GOT3 (cell line): Measurements from ENCODE around the gene GNA15.

Experiments used
- DNase-seq: peaks from one replicate; lab custom pipeline; 2025; ENCODE audit warnings: mixed read lengths; lab: John Stamatoyannopoulos, UW

The GNA15 gene

DNA sequence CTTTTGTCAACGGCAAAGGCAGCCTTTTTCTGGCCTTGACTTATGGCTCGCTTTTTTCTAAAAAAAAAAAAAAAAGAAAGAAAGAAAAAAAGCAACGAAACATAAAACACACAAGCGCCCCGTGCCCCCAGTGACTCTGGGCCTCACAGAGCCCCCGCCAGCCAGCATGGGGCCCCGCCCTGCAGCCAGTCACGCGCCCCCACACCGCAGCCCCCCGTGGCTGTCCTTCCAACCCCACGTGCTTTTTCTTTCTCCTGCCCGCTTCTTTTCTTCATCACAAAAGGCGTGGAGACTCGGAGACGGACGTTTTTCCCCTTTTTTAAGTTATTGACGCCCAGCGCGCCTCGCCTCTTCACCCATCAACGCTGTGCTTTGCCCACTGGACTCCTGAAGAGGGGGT lies 14.4 kb upstream of the GNA15 start:
- DNase-seq: no peak

DNA sequence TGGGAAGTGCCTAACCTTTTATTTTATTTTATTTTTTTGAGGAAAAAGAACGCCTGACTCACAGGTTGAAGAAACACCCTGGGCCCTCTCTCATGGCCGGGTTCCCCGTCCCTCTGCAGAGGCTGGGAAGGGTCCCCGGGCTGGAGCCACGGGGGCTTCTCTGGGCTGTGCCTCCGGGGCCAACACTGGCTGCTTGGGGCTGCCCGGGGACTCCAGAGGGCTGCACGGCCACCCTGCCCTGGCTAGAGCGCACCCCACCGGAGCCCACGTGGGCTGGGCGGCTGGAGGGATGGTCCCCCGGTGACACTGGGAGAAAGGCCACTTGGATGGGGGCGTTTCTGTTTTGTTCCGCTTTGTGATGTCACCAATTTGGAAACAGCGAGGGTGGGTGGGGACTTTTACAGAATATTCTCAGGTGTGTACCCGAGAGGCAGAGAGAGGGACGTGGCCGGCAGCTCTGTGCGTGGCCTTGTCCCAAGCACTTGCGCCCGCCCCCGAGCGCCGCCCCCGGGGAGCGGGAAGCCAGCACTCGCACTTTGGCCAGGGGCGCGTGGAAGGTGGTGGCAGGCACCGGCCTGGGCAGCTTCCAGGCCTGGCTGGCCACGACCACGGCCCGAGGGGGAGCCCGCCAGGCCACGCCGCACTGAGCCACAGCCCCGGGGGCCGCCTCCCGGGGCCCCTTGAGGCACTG lies 13.9 kb upstream of the GNA15 start:
- DNase-seq: no peak

DNA sequence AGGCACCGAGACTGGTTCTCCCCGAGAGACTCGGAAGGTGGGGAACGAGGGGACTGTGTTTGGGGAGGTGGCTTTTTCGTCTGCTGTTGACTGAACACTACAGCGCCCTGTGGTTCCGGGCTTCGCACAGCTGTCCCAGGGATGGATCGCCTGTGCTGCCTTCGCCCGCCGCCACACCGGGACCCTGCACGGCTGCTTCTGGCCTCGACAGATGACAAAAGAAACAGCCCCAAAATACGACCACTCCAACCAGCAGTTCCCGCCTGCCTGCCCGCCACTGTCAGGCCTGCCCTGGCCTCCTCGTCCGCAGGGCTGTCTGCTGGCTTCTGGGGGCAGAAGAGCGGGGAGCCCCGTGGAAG lies 13.3 kb upstream of the GNA15 start:
- no peak for DNase-seq

DNA sequence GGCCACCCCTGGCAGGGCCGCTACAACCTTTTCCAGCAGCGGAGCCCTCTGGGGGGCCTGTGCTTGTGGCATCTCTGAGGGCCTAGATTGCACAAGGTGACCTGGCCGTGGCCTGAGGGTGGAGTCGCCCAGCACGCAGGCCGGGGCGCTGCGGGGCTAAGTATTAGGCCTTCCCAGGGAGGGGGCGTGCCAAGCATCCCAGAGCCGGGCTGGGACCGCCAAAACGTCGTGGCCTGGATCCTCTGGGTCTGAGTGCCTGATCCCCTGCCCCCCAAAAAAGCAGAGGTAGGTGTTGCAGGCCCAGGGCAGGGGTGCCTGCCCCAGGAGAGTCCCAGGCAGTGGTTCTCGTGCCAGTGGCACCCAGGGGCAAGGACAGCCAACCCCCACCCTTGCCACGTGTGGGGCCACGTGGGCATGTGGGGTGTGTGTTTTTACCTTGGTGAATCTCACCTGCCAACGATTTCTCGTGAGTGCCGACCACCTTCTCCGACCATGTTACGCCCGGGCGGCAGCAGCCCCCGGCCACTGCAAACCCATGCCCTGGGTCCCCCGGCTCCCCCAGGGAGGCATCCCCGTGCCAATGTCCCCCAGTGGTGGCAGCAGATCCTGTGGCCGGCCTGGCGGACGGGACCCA lies 12.6 kb upstream of the GNA15 start:
- no peak for DNase-seq

DNA sequence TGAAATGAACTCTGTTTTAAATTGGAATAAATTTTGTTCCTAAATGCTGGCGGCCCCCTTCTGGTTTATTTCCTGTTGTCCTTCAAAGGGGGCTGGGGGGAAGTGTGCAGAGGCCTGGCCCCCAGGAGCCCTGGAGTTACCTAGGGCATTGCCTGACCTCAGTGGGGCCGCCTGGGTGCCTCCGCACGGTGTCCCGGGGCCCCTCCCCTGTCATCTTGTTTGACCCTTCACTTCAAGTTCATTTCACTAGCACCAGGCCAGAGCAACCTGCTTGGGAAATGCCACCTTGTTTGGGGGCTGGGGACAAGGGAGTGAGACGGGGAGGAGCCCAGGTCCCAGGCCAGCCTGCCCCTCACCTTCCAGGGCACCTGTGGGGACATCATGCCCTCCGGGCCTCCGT lies 11.9 kb upstream of the GNA15 start:
- DNase-seq: no peak

DNA sequence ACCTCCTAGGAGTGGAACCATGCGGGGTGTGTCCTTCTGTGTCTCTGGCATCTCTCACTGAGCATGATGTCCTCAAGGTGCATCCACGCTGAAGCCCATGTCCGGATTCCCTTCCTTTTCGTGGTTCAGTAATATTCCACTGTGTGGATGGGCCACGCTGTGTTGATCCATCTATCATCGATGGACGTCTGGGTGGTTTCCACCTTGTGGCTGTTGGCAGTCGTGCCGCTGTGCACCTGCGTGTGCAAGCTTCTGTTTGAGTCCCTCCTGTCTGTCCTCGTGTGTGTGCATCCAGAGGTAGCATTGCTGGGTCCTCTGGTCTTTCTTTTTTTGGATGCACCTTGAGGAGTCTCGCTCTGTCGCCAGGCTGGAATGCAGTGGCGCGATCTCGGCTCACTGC lies 11.2 kb upstream of the GNA15 start:
- DNase-seq: no peak

DNA sequence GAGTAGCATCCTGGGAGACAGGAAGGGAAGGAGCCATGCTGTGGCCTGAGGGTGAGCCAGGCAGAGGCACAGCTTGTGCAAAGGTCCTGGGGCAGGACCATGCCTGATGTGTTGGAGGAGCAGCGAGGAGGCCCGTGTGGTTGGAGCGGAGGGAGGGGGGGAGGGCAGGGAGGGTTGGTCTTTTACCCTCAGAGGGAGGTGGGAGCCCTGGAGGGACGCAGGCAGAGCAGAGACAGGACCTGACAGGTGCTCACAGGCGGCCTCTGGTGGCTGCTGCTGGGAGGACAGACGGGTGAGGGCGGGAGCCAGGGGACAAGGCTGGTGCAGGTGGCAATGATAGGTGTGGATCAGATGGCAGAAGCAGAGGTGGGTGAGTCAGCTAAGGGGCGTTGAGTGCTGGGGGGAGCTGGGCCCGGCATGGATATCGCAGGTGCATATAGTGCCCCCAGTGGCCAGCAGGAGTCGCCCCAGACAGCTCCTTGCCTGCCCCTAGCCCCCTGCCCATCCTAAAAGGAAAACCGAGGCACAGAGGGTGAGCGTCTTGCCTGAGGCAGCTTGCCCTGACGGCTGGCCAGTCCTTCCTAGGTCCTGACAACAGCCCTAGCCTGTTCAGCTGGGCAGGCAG lies 9.8 kb upstream of the GNA15 start:
- no peak for DNase-seq

DNA sequence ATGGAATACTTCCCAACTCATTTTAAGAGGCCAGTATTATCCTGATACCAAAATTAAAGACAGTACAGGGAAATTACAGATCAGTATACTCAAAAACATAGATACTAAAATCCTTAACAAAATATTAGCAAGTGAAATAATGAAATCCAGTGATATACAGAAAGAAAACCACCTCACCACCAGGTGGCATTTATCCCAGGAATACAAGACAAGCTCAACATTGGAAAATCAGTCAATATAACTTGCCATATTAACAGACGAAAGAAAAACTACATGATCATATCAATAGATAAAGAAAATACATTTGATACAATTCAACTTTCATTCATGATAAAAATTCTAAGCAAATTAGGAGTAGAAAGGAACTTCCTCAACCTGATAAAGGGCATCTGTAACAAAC lies 6.7 kb upstream of the GNA15 start:
- DNase-seq: no peak

DNA sequence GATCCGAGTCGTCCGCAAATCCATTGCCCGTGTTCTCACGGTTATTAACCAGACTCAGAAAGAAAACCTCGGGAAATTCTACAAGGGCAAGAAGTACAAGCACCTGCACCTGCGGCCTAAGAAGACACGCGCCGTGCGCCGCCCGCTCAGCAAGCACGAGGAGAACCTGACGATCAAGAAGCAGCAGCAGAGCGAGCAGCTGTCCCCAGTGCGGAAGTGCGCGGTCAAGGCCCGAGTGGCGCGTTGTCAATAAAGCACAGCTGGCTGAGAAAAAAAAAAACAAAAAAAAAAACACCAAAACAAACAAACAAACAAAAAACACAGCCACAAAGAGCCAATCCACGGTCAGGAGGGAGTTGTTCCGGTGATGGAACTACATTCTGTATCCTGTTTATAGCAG lies 4.7 kb upstream of the GNA15 start:
- DNase-seq: no peak

DNA sequence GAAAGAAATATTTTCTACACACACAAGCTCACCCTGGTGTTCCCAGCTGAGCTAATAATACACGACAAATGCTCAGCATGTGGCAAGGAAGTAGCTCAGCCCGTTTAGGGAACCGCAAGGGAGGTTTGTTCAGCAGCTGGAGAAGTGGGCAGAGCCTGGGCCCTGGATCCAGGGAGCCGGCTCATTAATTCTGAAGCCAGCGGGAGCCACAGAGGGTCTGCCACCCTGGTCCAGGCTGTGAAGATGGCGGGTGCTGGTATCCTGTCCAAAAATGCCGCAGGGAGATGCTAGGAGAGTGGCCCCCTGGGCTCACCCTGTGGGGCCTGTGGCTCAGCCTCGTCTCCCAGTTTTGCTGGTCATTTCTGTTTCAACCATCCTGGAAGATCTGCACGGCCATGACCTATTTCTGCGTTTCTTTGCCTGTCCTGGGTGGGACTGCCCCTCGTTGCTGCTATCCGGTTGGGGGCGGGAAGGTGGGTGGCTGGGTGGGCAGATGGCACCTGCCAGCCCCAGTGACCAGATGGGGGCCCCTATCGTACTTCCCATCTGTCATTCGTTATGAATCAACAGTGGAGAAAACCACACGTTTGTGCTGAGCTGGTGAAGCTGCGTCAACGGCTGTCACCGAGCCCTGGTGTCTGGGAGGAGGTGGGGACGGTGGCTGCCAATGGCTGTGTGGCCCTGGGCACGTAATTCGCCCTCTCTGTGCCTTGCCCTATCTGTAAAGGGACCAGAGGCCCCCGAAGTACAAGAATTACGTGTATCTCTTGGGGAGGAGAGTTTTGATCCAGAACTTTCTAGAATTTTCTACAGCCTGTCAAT lies 2.7 kb upstream of the GNA15 start:
- no peak for DNase-seq

DNA sequence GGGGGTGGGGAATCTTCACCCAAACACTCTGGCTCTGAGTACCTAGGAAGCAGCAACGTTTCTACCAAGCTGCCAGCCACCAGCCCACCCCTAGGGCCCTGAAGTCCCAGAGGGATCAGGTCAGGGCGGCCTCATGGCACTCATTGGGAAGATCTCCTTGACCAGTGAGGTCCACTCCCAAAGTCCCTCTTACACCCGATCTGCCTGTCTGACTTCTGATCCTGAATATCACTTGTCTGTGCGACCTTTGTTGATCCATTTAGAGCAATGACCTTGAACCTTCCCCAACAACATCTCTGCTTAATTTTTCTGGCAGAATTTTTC lies 2.1 kb upstream of the GNA15 start:
- no peak for DNase-seq

DNA sequence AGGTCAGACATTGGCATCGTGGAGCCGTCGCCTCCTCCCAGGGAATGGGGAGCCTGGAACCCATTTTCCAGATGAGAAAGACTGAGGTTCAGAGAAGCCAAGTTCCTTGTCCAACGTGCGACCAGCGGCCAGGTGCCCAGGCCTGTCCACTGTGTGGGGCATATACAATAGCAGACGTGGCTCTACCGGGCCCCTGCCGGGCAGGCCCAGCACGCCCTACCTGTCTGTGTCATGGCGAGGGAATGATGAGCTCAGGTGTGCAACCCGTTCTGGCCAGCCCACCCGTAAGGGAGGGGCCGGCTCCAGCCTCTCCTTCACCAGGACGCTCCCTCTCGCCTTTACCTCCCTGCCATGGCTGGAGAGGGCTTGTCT lies 837 bp downstream of the GNA15 start:
- DNase-seq: no peak

DNA sequence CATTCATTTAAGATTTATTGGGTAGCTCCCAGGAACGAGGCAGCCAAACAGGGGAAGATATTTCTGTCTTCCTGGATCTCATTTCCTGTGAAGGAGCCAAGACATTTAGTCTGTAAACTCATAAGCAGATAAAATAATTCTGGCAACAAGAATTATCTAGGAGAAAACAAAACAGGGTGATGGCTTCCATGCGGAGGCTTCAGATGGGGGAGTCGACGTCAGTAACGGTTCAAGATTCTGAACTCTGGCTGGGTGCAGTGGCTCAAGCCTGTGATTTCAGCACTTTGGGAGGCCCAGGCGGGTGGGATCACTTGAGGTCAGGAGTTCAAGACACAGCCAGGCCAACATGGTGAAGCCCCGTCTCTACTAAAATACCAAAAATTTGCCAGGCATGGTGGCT lies 1.3 kb downstream of the GNA15 start:
- no peak for DNase-seq

DNA sequence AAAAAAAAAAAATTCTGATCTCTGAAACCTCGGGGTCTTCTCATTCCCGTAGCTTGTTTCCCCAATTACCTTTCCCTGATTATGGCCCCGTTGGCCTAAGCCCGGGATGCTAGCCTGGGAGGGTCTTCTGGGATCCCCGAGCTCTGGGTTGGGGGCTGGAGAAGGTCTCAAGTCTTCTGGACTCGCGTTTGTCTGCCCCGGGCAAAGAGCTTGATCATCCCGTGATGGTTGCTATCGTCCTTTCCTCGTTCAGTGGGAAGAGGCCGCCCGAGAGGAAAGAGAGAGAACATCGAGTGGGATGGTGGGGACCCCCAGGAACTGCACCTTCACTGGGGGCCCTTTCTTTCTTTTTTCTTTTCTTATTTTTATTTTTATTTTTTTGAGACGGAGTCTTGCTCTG lies 2.4 kb downstream of the GNA15 start:
- DNase-seq: no peak

DNA sequence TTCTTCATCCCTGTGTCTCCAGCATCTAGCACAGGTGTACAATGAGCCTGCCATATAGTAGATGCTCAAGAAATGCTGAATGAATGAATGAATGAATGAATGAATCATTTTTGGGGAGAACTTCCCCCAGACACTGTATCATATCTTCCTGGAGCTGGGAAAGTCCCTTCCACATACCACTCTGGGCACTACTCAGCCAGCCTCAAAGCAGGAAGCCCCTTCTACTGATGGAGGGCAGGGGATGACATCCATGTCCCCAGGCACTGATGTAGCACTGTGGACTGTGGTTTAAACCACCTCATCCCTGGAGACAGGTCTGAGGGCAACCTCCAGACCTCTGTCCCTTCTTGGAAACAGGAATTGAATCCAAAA lies 4.8 kb downstream of the GNA15 start:
- DNase-seq: no peak

DNA sequence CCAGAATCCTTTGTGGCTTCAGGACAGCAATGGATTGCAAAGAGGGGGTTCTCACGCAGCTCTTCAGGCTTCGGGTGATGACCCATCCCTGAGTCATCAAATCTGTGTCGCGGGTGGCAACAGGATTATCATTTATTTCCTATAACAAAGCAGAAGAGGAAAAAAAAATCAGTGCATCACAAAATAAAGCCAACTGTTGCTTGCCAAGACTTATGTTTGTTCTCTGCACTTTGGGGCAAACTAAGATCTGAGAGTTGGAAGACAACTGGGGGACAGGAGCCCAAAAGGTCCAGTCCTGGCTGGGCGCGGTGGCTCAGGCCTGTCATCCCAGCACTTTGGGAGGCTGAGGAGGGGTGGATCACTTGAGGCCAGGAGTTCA lies 6.4 kb downstream of the GNA15 start:
- DNase-seq: peak; percentile 92

DNA sequence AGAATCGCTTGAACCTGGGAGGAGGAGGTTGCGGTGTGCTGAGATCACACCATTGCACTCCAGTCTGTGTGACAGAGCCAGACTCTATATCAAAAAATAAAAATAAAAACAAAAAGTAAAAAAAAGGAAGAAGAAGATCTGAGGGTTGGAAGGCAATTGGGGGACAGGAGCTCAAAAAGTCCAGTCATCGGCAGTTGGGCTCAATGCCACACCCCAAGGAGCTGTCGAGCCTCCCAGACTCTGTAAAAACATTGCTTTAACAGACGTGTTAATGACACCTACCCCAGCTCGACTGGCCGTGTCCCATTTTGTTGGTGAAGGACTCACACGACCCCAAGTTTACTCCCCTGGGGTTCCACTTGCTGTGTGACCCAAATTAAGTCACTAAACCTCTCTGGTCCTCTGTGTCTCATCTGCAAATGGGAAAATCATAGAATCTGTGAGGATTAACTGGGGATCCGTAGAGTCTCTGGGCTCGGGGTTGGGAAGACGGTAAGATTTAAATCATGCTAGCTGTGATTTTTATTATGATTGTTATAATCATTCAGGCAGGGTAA lies 7.0 kb downstream of the GNA15 start:
- DNase-seq: no peak

DNA sequence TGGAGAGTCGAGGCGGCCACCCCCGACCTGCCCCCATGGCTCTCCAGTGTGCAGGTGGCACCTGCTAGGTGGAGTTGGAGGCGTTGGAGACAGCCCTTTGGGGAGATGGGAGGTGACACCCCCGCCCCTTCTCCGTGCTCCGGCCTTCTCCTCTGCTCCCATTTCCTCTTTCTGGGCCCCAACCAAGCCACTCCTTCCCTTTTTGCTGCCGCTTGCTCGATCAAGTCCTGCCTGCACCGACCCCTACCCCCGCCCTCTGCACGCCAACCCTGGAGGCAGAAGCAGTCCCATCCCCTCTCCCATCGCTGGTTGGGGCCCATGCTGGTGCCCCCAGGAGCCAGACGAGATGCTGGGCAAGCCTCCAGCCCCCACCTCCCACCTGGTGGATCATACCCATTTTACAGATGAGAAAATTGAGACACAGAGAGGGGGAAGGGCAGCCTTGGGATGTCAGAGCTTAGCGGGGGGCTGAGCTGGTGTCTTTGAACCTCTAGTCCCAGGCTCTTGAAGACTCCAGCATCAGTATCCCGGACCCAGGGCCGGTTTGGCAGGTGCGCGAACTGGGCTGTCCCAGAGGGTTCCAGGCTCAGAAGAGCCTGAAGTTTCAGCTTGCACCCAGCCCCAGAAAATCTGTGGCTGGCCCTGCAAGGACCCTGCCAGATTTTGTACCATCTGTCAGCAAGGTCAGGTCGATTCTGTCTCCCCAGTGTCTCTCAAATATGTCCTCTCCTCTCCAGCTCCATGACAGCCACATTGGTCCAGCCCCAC lies 10.3 kb downstream of the GNA15 start:
- no peak for DNase-seq

DNA sequence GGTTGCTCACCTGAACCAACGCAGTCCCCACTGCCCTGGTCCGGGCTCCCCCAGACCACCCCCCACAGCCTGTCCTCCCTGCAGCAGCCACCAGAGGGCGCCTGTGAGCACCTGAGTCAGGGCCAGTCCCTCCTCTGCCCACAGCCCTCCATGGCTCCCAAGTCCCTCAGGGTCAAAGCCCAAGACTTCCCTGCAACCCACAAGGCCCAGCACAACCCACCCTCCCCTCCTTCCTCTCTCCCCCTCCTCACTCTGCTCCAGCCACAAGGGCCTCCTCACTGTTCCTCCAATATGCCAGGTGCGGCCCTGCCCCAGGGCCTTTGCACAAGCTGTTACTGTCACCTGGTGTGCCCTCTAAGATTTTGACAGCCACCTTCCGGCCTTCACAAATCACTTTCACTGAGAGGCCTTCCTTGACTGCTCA lies 10.9 kb downstream of the GNA15 start:
- no peak for DNase-seq

DNA sequence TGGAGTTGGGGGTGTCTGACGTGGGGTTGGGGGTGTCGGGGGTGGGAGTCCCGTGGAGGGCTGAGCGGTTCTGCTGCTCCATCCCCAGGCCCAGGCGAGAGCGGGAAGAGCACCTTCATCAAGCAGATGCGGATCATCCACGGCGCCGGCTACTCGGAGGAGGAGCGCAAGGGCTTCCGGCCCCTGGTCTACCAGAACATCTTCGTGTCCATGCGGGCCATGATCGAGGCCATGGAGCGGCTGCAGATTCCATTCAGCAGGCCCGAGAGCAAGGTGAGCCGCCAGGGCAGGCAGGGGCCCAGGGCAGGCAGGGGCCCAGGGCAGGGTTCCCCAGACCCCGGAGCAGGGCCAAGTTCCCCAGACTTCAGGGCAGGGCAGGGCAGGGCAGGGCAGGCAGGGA lies 12.7 kb downstream of the GNA15 start:
- no peak for DNase-seq

DNA sequence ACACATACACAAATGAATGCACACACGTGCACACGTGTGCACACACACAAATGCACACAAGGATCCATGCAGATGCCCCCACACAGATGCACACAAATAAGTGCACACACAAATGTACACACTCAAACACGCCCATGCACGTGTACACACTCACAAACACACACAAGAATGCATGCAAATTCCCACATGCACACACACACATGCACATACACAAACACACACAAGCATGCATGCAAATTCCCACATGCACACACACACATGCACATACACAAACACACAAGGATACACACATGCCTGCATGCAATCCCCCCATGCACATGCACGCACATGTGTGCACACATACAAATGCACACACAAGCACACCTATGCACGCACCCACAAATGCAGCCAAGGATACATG lies 13.3 kb downstream of the GNA15 start:
- no peak for DNase-seq
